ENCODE data around the gene ZNF646.

ZNF646 gene

DNA sequence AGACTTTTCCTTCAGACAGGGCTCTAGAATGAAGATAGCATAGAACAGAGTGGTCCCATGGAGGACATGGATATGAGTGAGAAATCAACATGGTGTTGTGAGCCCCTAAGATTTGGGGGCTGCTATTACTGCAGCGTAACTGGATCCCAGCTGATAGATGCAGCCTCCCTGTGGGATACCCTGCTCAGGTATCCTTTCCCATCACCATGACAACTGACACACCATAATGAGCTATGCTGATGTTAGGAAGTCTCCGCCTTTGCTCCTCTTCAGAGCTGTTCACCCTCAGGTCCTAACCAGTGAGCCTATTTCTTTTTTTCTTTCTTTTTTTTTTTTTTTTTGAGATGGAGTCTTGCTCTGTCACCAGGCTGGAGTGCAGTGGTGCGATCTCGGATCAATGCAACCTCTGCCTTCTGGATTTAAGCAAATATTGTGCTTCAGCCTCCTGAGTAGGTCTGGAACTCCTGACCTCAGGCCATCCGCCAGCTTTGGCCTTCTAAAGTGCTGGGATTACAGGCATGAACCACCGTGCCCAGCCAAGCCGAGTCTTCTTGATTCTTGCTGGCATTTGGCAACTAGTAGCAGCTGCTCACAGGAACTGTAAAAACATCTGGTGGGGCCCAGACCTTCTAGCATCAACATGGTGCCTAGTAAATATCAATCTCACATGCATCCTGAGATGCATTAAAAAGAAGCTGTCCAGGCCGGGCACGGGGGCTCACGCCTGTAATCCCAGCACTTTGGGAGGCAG, 23.8 kb upstream of the ZNF646 start:
- Histone ChIP-seq H3K4me3 (ENCODE audit: low read depth, low read length) (no peak overlapping the region), H3K79me1 (ENCODE audit: low read length) (no peaks in the 10 kb centered on the region), H3K79me2 (ENCODE audit: control insufficient read depth, insufficient read depth, low read length, poor library complexity) (no peaks in the 10 kb centered on the region), H3K18ac (ENCODE audit: low read length) (no peak overlapping the region), H3K23ac (ENCODE audit: low read length) (no peak overlapping the region), H2AK5ac (ENCODE audit: low read length) (no peak overlapping the region), H2AFZ (ENCODE audit: insufficient read depth, low read length, poor library complexity) (no peak overlapping the region), H4K91ac (ENCODE audit: low read depth, low read length) (no peak overlapping the region), H3K14ac (ENCODE audit: low read length) (no peak overlapping the region), H3K4me2 (ENCODE audit: low read length) (no peak overlapping the region), H2BK120ac (ENCODE audit: insufficient read depth, low read length, poor library complexity) (no peak overlapping the region), H2BK5ac (ENCODE audit: low read depth, low read length, poor library complexity) (no peak overlapping the region), H4K8ac (ENCODE audit: low read depth, low read length) (no peak overlapping the region), H3K27ac (ENCODE audit: low read depth, low read length) (no peak overlapping the region), H3K36me3 (ENCODE audit: control insufficient read depth in 1 of 2, insufficient read depth in 2 of 2, low read length in 2 of 2) (no peaks in the 10 kb centered on the region), H4K12ac (ENCODE audit: low read depth, low read length) (no peak overlapping the region), H3K9ac (ENCODE audit: low read length) (no peak overlapping the region), H3K9me3 (ENCODE audit: insufficient read depth, low read depth, low read length) (no peaks in the 10 kb centered on the region), H3K4ac (ENCODE audit: low read depth, low read length) (no peak overlapping the region), H2BK12ac (ENCODE audit: low read length) (no peak overlapping the region), H3K27me3 (ENCODE audit: insufficient read depth, low read length) (no peaks in the 10 kb centered on the region), H3K4me1 (ENCODE audit: control insufficient read depth in 1 of 2, insufficient read depth in 2 of 2, low read length in 2 of 2) (no peaks in the 10 kb centered on the region)
- no CpG with 5 or more reads among the region's 10 CpGs for WGBS (ENCODE audit: extremely low coverage, insufficient coverage, insufficient read length)
- DNase-seq, result no peak

DNA sequence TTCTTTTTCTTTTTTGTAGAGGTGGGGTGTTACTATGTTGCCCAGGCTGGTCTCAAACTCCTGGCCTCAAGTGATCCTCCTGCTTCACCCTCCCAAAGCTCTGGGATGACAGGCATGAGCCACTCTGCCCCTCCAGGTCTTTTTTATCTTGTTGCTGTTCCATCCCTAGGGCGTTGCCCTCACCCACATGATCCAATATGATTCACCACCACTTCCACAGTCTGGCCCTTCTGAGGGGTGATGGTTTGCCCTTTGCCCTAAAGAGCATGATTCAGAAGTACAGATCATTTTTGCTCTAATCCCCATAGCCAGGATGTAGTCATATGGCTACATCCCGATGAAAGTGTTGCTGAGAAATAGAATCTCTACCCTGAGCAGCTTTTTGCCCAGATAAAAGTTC, 22.1 kb upstream of the ZNF646 start:
- no peak overlapping the region for H3K27ac ChIP-seq (ENCODE audit: low read depth, low read length)

DNA sequence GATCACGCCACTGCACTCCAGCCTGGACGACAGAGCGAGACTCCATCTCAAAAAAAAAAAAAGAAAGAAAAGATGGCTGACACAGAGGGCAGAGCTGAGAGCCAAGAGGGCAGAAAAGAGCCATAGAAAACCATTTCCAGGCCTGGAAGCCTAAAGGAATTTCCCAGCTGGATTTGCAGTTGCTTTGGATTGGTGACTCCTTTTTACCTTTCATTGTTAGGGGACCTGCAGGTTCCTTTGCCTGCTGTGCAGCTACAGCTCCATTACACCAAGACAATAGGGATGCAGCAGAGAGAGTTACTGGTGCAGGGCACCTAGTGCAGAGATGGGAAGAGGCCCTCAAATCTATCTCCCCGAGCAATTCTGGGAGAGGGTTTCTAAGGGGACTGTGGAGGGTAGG, 18.6 kb upstream of the ZNF646 start:
- H2AFZ ChIP-seq (ENCODE audit: insufficient read depth, low read length, poor library complexity), result no peak overlapping the region
- H2BK12ac ChIP-seq (ENCODE audit: low read length), result no peak overlapping the region
- peaks cover 6 to 9% of the 10 kb centered on the region in 2 experiments for H3K36me3 ChIP-seq (ENCODE audit: control insufficient read depth in 1 of 2, insufficient read depth in 2 of 2, low read length in 2 of 2)
- no peak overlapping the region for H3K4ac ChIP-seq (ENCODE audit: low read depth, low read length)
- H3K4me3 ChIP-seq (ENCODE audit: low read depth, low read length), result no peak overlapping the region
- no peak overlapping the region for H2AK5ac ChIP-seq (ENCODE audit: low read length)
- no peak overlapping the region for H3K9ac ChIP-seq (ENCODE audit: low read length)
- H3K27ac ChIP-seq (ENCODE audit: low read depth, low read length), result no peak overlapping the region
- H4K12ac ChIP-seq (ENCODE audit: low read depth, low read length), result no peak overlapping the region
- no peak overlapping the region for H2BK5ac ChIP-seq (ENCODE audit: low read depth, low read length, poor library complexity)
- H3K9me3 ChIP-seq (ENCODE audit: insufficient read depth, low read depth, low read length), result no peaks in the 10 kb centered on the region
- H3K14ac ChIP-seq (ENCODE audit: low read length), result no peak overlapping the region
- no peaks in the 10 kb centered on the region for H3K79me1 ChIP-seq (ENCODE audit: low read length)
- no peak overlapping the region for H4K91ac ChIP-seq (ENCODE audit: low read depth, low read length)
- no peak for DNase-seq
- no CpG with 5 or more reads among the region's 4 CpGs for WGBS (ENCODE audit: extremely low coverage, insufficient coverage, insufficient read length)
- no peak overlapping the region for H2BK120ac ChIP-seq (ENCODE audit: insufficient read depth, low read length, poor library complexity)
- no peak overlapping the region for H3K23ac ChIP-seq (ENCODE audit: low read length)
- H3K4me1 ChIP-seq (ENCODE audit: control insufficient read depth in 1 of 2, insufficient read depth in 2 of 2, low read length in 2 of 2), result no peaks in the 10 kb centered on the region
- H3K4me2 ChIP-seq (ENCODE audit: low read length), result no peak overlapping the region
- H3K18ac ChIP-seq (ENCODE audit: low read length), result no peak overlapping the region
- H4K8ac ChIP-seq (ENCODE audit: low read depth, low read length), result no peak overlapping the region
- H3K79me2 ChIP-seq (ENCODE audit: control insufficient read depth, insufficient read depth, low read length, poor library complexity), result no peaks in the 10 kb centered on the region
- H3K27me3 ChIP-seq (ENCODE audit: insufficient read depth, low read length), result no peaks in the 10 kb centered on the region

More for the DNA sequence above, 22.1 kb upstream of the ZNF646 start:
- H2AK5ac ChIP-seq (ENCODE audit: low read length), result no peak overlapping the region
- no peak overlapping the region for H2BK5ac ChIP-seq (ENCODE audit: low read depth, low read length, poor library complexity)
- DNase-seq, result peak; percentile 87 to 91
- WGBS (ENCODE audit: extremely low coverage, insufficient coverage, insufficient read length), result no CpG with 5 or more reads among the region's 2 CpGs
- no peaks in the 10 kb centered on the region for H3K79me1 ChIP-seq (ENCODE audit: low read length)
- H4K12ac ChIP-seq (ENCODE audit: low read depth, low read length), result no peak overlapping the region
- H2AFZ ChIP-seq (ENCODE audit: insufficient read depth, low read length, poor library complexity), result no peak overlapping the region
- H3K27me3 ChIP-seq (ENCODE audit: insufficient read depth, low read length), result no peaks in the 10 kb centered on the region
- H3K36me3 ChIP-seq (ENCODE audit: control insufficient read depth in 1 of 2, insufficient read depth in 2 of 2, low read length in 2 of 2), result no peaks in the 10 kb centered on the region
- H2BK12ac ChIP-seq (ENCODE audit: low read length), result no peak overlapping the region
- no peak overlapping the region for H3K14ac ChIP-seq (ENCODE audit: low read length)
- H3K18ac ChIP-seq (ENCODE audit: low read length), result no peak overlapping the region
- H3K9me3 ChIP-seq (ENCODE audit: insufficient read depth, low read depth, low read length), result no peaks in the 10 kb centered on the region
- no peak overlapping the region for H4K8ac ChIP-seq (ENCODE audit: low read depth, low read length)
- H2BK120ac ChIP-seq (ENCODE audit: insufficient read depth, low read length, poor library complexity), result no peak overlapping the region
- H3K4me3 ChIP-seq (ENCODE audit: low read depth, low read length), result no peak overlapping the region
- H3K9ac ChIP-seq (ENCODE audit: low read length), result no peak overlapping the region
- no peak overlapping the region for H3K4me2 ChIP-seq (ENCODE audit: low read length)
- H3K79me2 ChIP-seq (ENCODE audit: control insufficient read depth, insufficient read depth, low read length, poor library complexity), result no peaks in the 10 kb centered on the region
- no peak overlapping the region for H3K23ac ChIP-seq (ENCODE audit: low read length)
- H3K4me1 ChIP-seq (ENCODE audit: control insufficient read depth in 1 of 2, insufficient read depth in 2 of 2, low read length in 2 of 2), result no peaks in the 10 kb centered on the region
- H4K91ac ChIP-seq (ENCODE audit: low read depth, low read length), result no peak overlapping the region
- H3K4ac ChIP-seq (ENCODE audit: low read depth, low read length), result no peak overlapping the region

DNA sequence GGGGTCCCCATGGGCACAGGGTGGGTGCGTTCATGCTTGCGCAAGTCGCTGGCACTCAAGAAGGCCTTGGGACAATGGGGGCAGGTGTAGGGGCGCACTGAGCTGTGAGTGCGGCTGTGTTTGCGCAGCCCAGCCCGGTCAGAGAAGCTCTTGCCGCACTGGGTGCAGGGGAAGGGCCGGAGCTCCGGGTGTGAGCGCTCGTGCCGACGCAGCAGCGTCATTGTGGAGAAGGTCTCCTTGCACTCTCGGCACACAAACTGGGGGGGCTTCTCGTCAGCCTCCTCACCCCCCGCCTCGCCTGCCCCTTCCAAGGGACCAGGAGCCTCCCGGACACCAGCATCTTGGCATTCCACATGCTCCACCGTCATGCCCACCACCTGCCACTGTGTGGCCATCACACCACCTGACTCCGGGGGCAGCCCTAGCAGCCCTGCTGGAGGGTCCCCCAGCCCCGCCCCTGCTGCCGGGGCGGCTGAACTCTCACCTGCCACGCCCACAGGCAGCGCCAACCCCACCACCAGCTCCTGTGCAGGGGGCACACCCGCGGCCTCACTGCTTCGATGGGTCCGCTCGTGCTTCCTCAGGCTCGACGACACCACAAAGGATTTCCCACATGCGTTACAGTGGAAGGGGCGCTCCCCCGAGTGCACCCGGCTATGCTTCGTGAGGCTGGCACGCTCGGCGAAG, 13.0 kb upstream of the ZNF646 start:
- Histone ChIP-seq H3K79me2 (ENCODE audit: control insufficient read depth, insufficient read depth, low read length, poor library complexity) (no peaks in the 10 kb centered on the region), H4K12ac (ENCODE audit: low read depth, low read length) (no peak overlapping the region), H3K27ac (ENCODE audit: low read depth, low read length) (no peak overlapping the region), H2BK120ac (ENCODE audit: insufficient read depth, low read length, poor library complexity) (no peak overlapping the region), H3K4me3 (ENCODE audit: low read depth, low read length) (no peak overlapping the region), H2AFZ (ENCODE audit: insufficient read depth, low read length, poor library complexity) (no peak overlapping the region), H3K9ac (ENCODE audit: low read length) (no peak overlapping the region), H3K79me1 (ENCODE audit: low read length) (peaks cover 6% of the 10 kb centered on the region), H3K4me1 (ENCODE audit: control insufficient read depth in 1 of 2, insufficient read depth in 2 of 2, low read length in 2 of 2) (peaks cover 10 to 16% of the 10 kb centered on the region in 2 experiments), H4K8ac (ENCODE audit: low read depth, low read length) (no peak overlapping the region), H2AK5ac (ENCODE audit: low read length) (no peak overlapping the region), H3K18ac (ENCODE audit: low read length) (no peak overlapping the region), H3K4ac (ENCODE audit: low read depth, low read length) (no peak overlapping the region), H3K4me2 (ENCODE audit: low read length) (no peak overlapping the region), H3K23ac (ENCODE audit: low read length) (no peak overlapping the region), H3K36me3 (ENCODE audit: control insufficient read depth in 1 of 2, insufficient read depth in 2 of 2, low read length in 2 of 2) (peaks cover 32 to 36% of the 10 kb centered on the region in 2 experiments), H4K91ac (ENCODE audit: low read depth, low read length) (no peak overlapping the region), H3K27me3 (ENCODE audit: insufficient read depth, low read length) (no peaks in the 10 kb centered on the region), H3K9me3 (ENCODE audit: insufficient read depth, low read depth, low read length) (peaks cover 2% of the 10 kb centered on the region), H2BK5ac (ENCODE audit: low read depth, low read length, poor library complexity) (no peak overlapping the region), H2BK12ac (ENCODE audit: low read length) (no peak overlapping the region), H3K14ac (ENCODE audit: low read length) (no peak overlapping the region)
- no CpG with 5 or more reads among the region's 42 CpGs for WGBS (ENCODE audit: extremely low coverage, insufficient coverage, insufficient read length)
- DNase-seq, result no peak

All from trophoblast cell (in vitro differentiated cells and primary cell).